IMR-90 (cell line): Measurements from ENCODE around the gene ISCU. TPM values are rescaled to one million over a fixed set of nuclear protein-coding genes. Genes with fewer than 3 reads are reported as not detected.
"Not testable (repeated sequence)": the region's sequence is repeated elsewhere in the genome, so short reads cannot be mapped to it uniquely, and the experiment has no call there.

ENCODE experiments used
- ATAC-seq: fragments of 200-7000 bp; cut with Tn5 transposase; 2 replicates; pipeline ENCODE4 v1.9.1; 2020; ENCODE audit warnings: low read depth, mild to moderate bottlenecking, moderate library complexity
- BruUV-seq: library from RNA; stranded (reverse); fragments of 400-500 nt; replicated peaks from 2 replicates; lab custom pipeline; 2021; lab: Mats Ljungman, UMichigan
- CTCF ChIA-PET: fragments of 300-600 bp; formaldehyde crosslinking; extraction: SDS; loops from one replicate; lab custom pipeline; 2021; ENCODE audit warnings: antibody characterized with exemption; lab: Yijun Ruan, JAX
- POLR2A ChIA-PET: fragments of 300-600 bp; sonication (Branson Sonifier 250); formaldehyde crosslinking; loops from one replicate; lab custom pipeline; 2022; ENCODE audit warnings: antibody characterized with exemption; ENCODE audit not compliant: unreplicated experiment; lab: Charles Lee
- DNase-seq: peaks from one replicate; pipeline ENCODE4 v3.0.0; 2013
- H2AFZ ChIP-seq: replicated peaks from 2 replicates; pipeline ENCODE3; 2013; ENCODE audit warnings: low read length, mild to moderate bottlenecking; ENCODE audit not compliant: poor library complexity
- H2AK5ac ChIP-seq: 2 replicates; pipeline ENCODE4 v1.6.1; 2013; ENCODE audit warnings: low read depth, low read length, inconsistent platforms
- H2AK9ac ChIP-seq: replicated peaks from 2 replicates; pipeline ENCODE3; 2013; ENCODE audit warnings: mild to moderate bottlenecking, low read depth, low read length, moderate library complexity; ENCODE audit not compliant: poor library complexity
- H2BK120ac ChIP-seq: 2 replicates; pipeline ENCODE4 v1.6.1; 2013; ENCODE audit warnings: low read depth, low read length, inconsistent platforms
- H2BK15ac ChIP-seq: 3 replicates; pipeline ENCODE4 v1.6.1; 2013; ENCODE audit warnings: low read depth, low read length, inconsistent platforms
- H2BK20ac ChIP-seq: 2 replicates; pipeline ENCODE4 v1.6.1; 2013; ENCODE audit warnings: low read depth, mild to moderate bottlenecking, inconsistent platforms, low read length, moderate library complexity
- H2BK5ac ChIP-seq: 2 replicates; pipeline ENCODE4 v1.6.1; 2013; ENCODE audit warnings: mild to moderate bottlenecking, low read depth, low read length, inconsistent platforms; ENCODE audit not compliant: poor library complexity, severe bottlenecking
- H3K14ac ChIP-seq: replicated peaks from 2 replicates; pipeline ENCODE4 v1.6.1; 2013; ENCODE audit warnings: low read depth, low read length, inconsistent platforms
- H3K18ac ChIP-seq: 2 replicates; pipeline ENCODE4 v1.6.1; 2013; ENCODE audit warnings: low read depth, low read length, control low read depth
- H3K23ac ChIP-seq: 2 replicates; pipeline ENCODE4 v1.6.1; 2013; ENCODE audit warnings: low read depth, low read length, inconsistent platforms
- H3K27ac ChIP-seq: 2 replicates; pipeline ENCODE4 v1.5.1; 2013; ENCODE audit warnings: mild to moderate bottlenecking, control low read depth, low read length; ENCODE audit not compliant: insufficient read depth
- H3K27me3 ChIP-seq: 2 replicates; pipeline ENCODE4 v1.6.1; 2013; ENCODE audit warnings: low read length; ENCODE audit not compliant: control insufficient read depth, insufficient read depth
- H3K36me3 ChIP-seq: 2 replicates; pipeline ENCODE4 v1.6.1; 2013; ENCODE audit warnings: low read length, mixed read lengths; ENCODE audit not compliant: control insufficient read depth, insufficient read depth
- H3K4ac ChIP-seq: 2 replicates; pipeline ENCODE4 v1.6.1; 2013; ENCODE audit warnings: low read depth, low read length, inconsistent platforms
- H3K4me1 ChIP-seq: 2 replicates; pipeline ENCODE4 v1.6.1; 2013; ENCODE audit warnings: low read length, mixed read lengths; ENCODE audit not compliant: control insufficient read depth, insufficient read depth
- H3K4me2 ChIP-seq: 2 replicates; pipeline ENCODE4 v1.6.1; 2013; ENCODE audit warnings: low read depth, mild to moderate bottlenecking, control low read depth, low read length, moderate library complexity
- H3K4me3 ChIP-seq: 2 replicates; pipeline ENCODE4 v1.5.1; 2013; ENCODE audit warnings: low read depth, mild to moderate bottlenecking, control low read depth, low read length, moderate library complexity; ENCODE audit not compliant: insufficient read depth
- H3K56ac ChIP-seq: 2 replicates; pipeline ENCODE4 v1.6.1; 2013; ENCODE audit warnings: low read length, inconsistent platforms; ENCODE audit not compliant: insufficient read depth; ENCODE audit errors: extremely low read depth
- H3K79me1 ChIP-seq, 2 experiments: 2 replicates each; pipeline ENCODE4 v1.6.1; 2013; ENCODE audit warnings: low read length in 2 of 2, inconsistent platforms in 1 of 2, low read depth in 1 of 2
- H3K9ac ChIP-seq: 2 replicates; pipeline ENCODE4 v1.6.1; 2013; ENCODE audit warnings: low read depth, low read length, control low read depth
- H3K9me1 ChIP-seq: 2 replicates; pipeline ENCODE4 v1.6.1; 2013; ENCODE audit warnings: low read length, inconsistent platforms; ENCODE audit not compliant: insufficient read depth
- H3K9me3 ChIP-seq: 2 replicates; pipeline ENCODE4 v1.6.1; 2013; ENCODE audit warnings: low read length; ENCODE audit not compliant: control insufficient read depth, insufficient read depth
- H4K20me1 ChIP-seq: 2 replicates; pipeline ENCODE4 v1.6.1; 2013; ENCODE audit warnings: low read length, inconsistent platforms; ENCODE audit not compliant: insufficient read depth
- H4K5ac ChIP-seq: 2 replicates; pipeline ENCODE4 v1.6.1; 2013; ENCODE audit warnings: mild to moderate bottlenecking, low read depth, low read length, control low read depth
- H4K8ac ChIP-seq, 2 experiments: 2 replicates each; pipeline ENCODE4 v1.6.1; 2013; ENCODE audit warnings: low read depth in 2 of 2, low read length in 2 of 2, control low read depth in 1 of 2, inconsistent platforms in 1 of 2
- H4K91ac ChIP-seq: 2 replicates; pipeline ENCODE4 v1.6.1; 2013; ENCODE audit warnings: low read depth, low read length, inconsistent platforms; ENCODE audit not compliant: insufficient read depth
- WGBS, 2 experiments: methylation state at CpG; one replicate each; pipeline versions ENCODE4 v1.1.5 to v1.1.7; 2013; ENCODE audit warnings: missing lambda C conversion rate in 2 of 2; ENCODE audit not compliant: insufficient read length in 1 of 2; ENCODE audit errors: extremely low coverage in 2 of 2; 5-methylcytosine and 5-hydroxymethylcytosine counted together
- dilution Hi-C: fragments of 300-500 bp; cut with HindIII; formaldehyde crosslinking; loops from one replicate; pipeline ENCODE4 v1.14.3; 2018; ENCODE audit warnings: low sequenced_read_pairs; ENCODE audit not compliant: unreplicated experiment
- in situ Hi-C: fragments of 300-500 bp; cut with MboI; formaldehyde crosslinking; loops from 3 replicates; pipeline ENCODE4 v1.14.3; 2019; ENCODE audit warnings: low sequenced_read_pairs, inconsistent platforms, mixed read lengths
- intact Hi-C: fragments of 100-400 bp; cut with micrococcal nuclease; formaldehyde crosslinking; loops from 2 replicates; pipeline ENCODE4 v1.10.0; 2022
- polyA plus RNA-seq, 3 experiments: library from polyadenylated mRNA; depleted of rRNA; stranded (reverse); fragments of >200 nt; gene quantifications; 2 replicates each; pipeline ENCODE4 v1.2.3, GENCODE V29; 2012; ENCODE audit warnings: low replicate concordance in 1 of 3
- total RNA-seq: library from RNA; depleted of rRNA; stranded (reverse); fragments of >200 nt; gene quantifications from 2 replicates; pipeline ENCODE4 v1.2.3, GENCODE V29; 2012

ISCU gene
- total and polyA plus RNA-seq, 2 of the 4 experiments (the other 2 are of a cell fraction) = 52.7 to 87.2 TPM

GRCh38 chr12:108590463-108590862, 28.1 kb downstream of the ISCU start:
- H3K56ac ChIP-seq, H3K4me2 ChIP-seq, H3K23ac ChIP-seq, H3K36me3 ChIP-seq, DNase-seq, H2AK5ac ChIP-seq, H4K8ac ChIP-seq, H3K4me3 ChIP-seq, H2BK15ac ChIP-seq, H3K18ac ChIP-seq, H3K14ac ChIP-seq, H4K5ac ChIP-seq, H3K27ac ChIP-seq, CTCF ChIA-PET, H3K9ac ChIP-seq, H3K27me3 ChIP-seq, H2BK120ac ChIP-seq, BruUV-seq, H3K9me3 ChIP-seq, dilution Hi-C loops, H2BK20ac ChIP-seq, ATAC-seq, intact Hi-C loops, H4K91ac ChIP-seq, H3K79me1 ChIP-seq, H3K9me1 ChIP-seq, in situ Hi-C loops, H4K20me1 ChIP-seq, POLR2A ChIA-PET, H3K4ac ChIP-seq, H3K4me1 ChIP-seq, H2AK9ac ChIP-seq, H2BK5ac ChIP-seq, H2AFZ ChIP-seq: not testable (repeated sequence)
- 92% methylated on average over 5 of the region's 9 CpGs; no CpG with 5 or more reads in 1 of the 2 experiments for WGBS, 2 experiments
